Activated T-helper 1 cell treated with anti-CD3 and anti-CD28 coated beads, Interleukin-12 subunit alpha, Interleukin-12 subunit beta, Interleukin-2, Interleukin-4 antibody, amounts not matched to agents 30 ng/mL and 10 ng/mL and 1 ng/mL, durations not matched to agents 14 hours and 24 hours and 36 hours (primary cell): ENCODE results near the gene FRMD5. TPM values are rescaled to one million over a fixed set of nuclear protein-coding genes. Genes with fewer than 3 reads are reported as not detected.

Source experiments
- DNase-seq: peaks from one replicate; pipeline ENCODE4 v3.0.0; 2021; ENCODE audit warnings: low spot score
- H3K27ac Mint-ChIP-seq: one replicate; pipeline ENCODE4 v1.8.0; 2021; ENCODE audit warnings: mild to moderate bottlenecking, mixed read lengths
- H3K27me3 Mint-ChIP-seq: one replicate; pipeline ENCODE4 v1.8.0; 2022; ENCODE audit warnings: mild to moderate bottlenecking, moderate library complexity, mixed read lengths; ENCODE audit not compliant: insufficient read depth
- H3K36me3 Mint-ChIP-seq: one replicate; pipeline ENCODE4 v1.8.0; 2021; ENCODE audit warnings: low read depth, mixed read lengths
- H3K4me1 Mint-ChIP-seq: one replicate; pipeline ENCODE4 v1.8.0; 2021; ENCODE audit warnings: low read depth, mixed read lengths
- H3K4me3 Mint-ChIP-seq: one replicate; pipeline ENCODE4 v1.8.0; 2021; ENCODE audit warnings: mild to moderate bottlenecking, moderate library complexity, mixed read lengths
- H3K9me3 Mint-ChIP-seq: one replicate; pipeline ENCODE4 v1.8.0; 2021; ENCODE audit warnings: mixed read lengths
- intact Hi-C: fragments of 100-400 bp; cut with micrococcal nuclease; formaldehyde crosslinking; loops from one replicate; pipeline ENCODE4 v1.15.1; 2024
- total RNA-seq: library from RNA; stranded (reverse); gene quantifications from 2 replicates; pipeline ENCODE4 v1.2.3, GENCODE V29; 2022

FRMD5 gene
- total RNA-seq, 1 donor from 2014 or later, result not detected

DNA sequence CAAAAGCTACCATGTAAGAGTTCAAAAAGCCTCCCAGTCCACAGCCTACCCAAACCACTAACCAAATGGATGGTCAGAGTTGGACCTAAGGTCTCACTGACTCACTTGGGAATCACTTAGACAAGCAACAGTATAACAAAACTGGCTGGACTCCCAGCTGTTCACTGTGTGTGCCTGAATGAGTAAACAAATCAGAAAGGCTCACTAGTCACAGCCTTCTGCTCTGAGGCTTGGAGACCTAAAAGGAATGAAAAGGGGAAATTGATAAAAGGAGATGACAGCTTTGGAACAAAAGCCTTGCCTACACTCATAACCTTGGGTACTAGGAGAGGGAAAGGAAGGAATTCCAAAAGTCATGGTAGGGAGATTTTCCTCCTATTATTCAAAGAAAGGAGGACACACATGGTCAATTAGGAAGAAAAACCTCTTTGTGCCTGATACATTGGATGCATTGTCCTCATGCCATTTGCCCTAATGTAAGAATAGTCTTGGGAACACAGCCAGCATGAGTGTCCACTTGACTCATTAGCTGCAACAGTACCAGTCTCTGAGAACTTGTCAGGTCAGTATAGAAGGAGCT is 92.3 kb downstream of the FRMD5 start:
- DNase-seq, result no peak
- H3K27me3 Mint-ChIP-seq, result peaks cover 9% of the 10 kb centered on the region
- no peaks in the 10 kb centered on the region for H3K9me3 Mint-ChIP-seq
- no peaks in the 10 kb centered on the region for H3K4me1 Mint-ChIP-seq
- no peak overlapping the region for H3K27ac Mint-ChIP-seq
- no peaks in the 10 kb centered on the region for H3K36me3 Mint-ChIP-seq
- intact Hi-C loops, result no loop called here
- no peak overlapping the region for H3K4me3 Mint-ChIP-seq

DNA sequence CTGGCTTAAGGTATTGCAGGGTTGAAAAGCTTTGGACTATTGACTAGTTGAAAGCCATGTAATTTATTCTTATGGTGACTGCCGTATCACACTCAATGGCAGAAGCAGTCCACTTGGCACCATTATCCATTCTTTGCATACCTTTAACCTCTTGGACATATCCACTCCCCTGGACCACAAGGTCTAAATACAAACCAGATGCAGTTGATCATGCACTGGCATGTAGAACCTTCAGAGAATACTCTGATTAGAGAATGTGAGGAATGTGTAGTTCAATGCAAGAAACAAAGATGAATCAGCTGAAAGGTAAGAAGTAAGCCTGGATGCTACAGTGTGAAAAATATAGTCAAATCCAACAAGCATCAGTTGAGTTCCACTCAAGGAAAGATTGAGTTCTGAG is 93.1 kb downstream of the FRMD5 start:
- H3K27ac Mint-ChIP-seq, result no peak overlapping the region
- H3K9me3 Mint-ChIP-seq, result no peaks in the 10 kb centered on the region
- no peaks in the 10 kb centered on the region for H3K36me3 Mint-ChIP-seq

DNA sequence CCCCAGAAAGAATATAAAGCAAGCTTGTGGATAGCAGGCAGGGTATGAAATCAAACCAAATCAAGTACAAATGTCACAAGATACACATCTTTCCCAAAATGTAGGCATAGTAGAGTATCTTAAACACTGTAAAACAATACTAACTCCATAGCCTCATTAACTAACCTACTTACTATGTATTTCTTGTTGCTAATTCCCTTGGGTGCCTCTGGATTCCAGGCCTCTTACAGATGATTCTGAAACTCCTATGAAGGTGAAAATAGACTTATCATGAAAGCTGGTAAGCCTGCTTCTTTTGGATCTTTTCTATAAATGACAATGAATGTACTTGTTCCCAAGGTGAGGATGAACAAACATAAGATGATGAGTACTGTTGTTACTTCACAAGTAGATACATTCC is 93.8 kb downstream of the FRMD5 start:
- intact Hi-C loops, result no loop called here
- H3K27me3 Mint-ChIP-seq, result peaks cover 4% of the 10 kb centered on the region
- H3K36me3 Mint-ChIP-seq, result no peaks in the 10 kb centered on the region
- H3K4me1 Mint-ChIP-seq, result no peaks in the 10 kb centered on the region
- no peaks in the 10 kb centered on the region for H3K9me3 Mint-ChIP-seq
- DNase-seq, result no peak
- H3K27ac Mint-ChIP-seq, result no peak overlapping the region
- H3K4me3 Mint-ChIP-seq, result no peak overlapping the region

More for the DNA sequence above, 93.1 kb downstream of the FRMD5 start:
- H3K4me1 Mint-ChIP-seq, result no peaks in the 10 kb centered on the region
- H3K4me3 Mint-ChIP-seq, result no peak overlapping the region
- peaks cover 6% of the 10 kb centered on the region for H3K27me3 Mint-ChIP-seq
- no peak for DNase-seq
- intact Hi-C loops, result no loop called here

DNA sequence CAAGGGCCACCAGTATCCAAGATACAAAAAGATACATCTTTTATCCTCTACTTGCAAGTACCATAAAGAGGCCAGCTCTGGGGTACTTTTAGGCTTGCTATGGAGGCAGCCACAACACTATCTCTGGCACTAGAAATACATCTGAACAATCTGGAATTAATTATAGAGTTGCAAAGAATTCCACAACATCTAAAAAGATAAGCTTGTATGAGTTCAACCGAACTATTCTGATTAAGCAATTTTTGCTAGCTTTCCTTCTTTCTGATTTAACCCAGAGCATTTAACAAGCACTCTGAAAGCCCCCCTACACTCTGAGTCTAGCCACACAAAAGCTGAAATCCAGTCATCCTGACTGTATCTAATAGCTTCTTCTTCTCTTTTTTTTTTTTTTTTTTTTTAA is 95.4 kb downstream of the FRMD5 start:
- no peaks in the 10 kb centered on the region for H3K9me3 Mint-ChIP-seq

DNA sequence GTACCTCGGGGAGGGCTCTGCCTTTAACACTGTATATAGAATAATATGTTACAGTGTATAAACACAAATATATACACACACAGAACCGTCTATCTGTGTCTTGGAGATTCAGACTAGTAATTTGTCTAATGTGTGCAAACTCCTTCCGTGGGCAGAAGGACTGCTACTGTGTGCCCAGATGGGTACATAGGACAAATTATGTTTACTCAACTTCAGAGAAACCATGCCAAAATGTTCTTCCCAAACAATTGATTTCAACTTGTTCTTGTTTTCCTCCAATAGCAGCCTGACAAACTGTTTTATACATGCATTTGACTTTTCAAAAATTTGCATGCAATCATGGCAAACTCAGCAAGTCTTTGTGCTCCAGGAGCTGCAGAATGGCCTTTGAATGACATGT is 97.5 kb downstream of the FRMD5 start:
- intact Hi-C loops, result no loop called here
- no peaks in the 10 kb centered on the region for H3K4me1 Mint-ChIP-seq
- DNase-seq, result no peak
- H3K36me3 Mint-ChIP-seq, result no peaks in the 10 kb centered on the region
- no peaks in the 10 kb centered on the region for H3K9me3 Mint-ChIP-seq
- no peaks in the 10 kb centered on the region for H3K27me3 Mint-ChIP-seq
- H3K27ac Mint-ChIP-seq, result no peak overlapping the region
- no peak overlapping the region for H3K4me3 Mint-ChIP-seq

More for the DNA sequence above, 95.4 kb downstream of the FRMD5 start:
- Mint-ChIP-seq H3K4me3 (no peak overlapping the region), H3K27ac (no peak overlapping the region), H3K4me1 (no peaks in the 10 kb centered on the region), H3K27me3 (peaks cover 2% of the 10 kb centered on the region), H3K36me3 (no peaks in the 10 kb centered on the region)
- intact Hi-C loops, result no loop called here
- no peak for DNase-seq

DNA sequence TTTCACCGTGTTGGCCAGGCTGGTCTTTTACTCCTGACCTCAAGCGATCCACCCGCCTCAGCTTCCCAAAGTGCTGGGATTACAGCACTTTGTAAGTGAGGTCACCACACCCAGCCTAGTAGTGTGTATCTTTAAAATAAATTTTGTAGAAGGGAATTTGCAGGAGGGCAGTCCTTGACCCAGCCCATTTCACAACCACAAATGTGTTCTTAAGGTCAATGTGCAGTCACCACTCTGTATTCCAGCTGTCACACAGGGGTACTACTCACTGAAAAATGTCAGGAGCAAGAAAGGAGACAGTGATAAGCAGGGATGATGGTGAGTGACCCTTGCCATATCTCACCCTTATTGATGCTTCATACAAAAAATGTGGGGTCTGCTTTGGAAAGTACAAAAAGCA is 98.5 kb downstream of the FRMD5 start:
- H3K36me3 Mint-ChIP-seq, result no peaks in the 10 kb centered on the region
- H3K4me3 Mint-ChIP-seq, result no peak overlapping the region
- intact Hi-C loops, result no loop called here
- no peaks in the 10 kb centered on the region for H3K9me3 Mint-ChIP-seq
- no peak overlapping the region for H3K27ac Mint-ChIP-seq
- no peak for DNase-seq
- no peaks in the 10 kb centered on the region for H3K4me1 Mint-ChIP-seq
- peaks cover 1% of the 10 kb centered on the region for H3K27me3 Mint-ChIP-seq

DNA sequence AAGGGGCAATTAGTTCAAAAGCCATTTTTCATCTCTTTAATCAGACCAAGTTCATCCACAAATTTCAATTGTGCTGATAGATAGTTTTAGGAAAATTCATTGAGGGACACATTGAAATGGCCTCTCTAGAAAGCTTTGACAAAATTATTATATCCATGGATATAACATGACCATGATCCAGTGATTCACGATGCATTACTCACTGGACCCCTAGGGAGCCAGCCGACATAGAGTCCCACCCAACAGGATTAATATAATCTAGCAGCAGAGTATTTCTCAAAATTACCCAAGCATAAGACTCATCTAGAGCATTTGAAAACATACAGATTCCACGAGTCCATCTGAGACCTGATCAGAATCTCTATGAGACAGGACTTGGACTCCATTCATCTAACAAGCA is 100.3 kb downstream of the FRMD5 start:
- DNase-seq, result no peak
- Mint-ChIP-seq H3K27me3 (peaks cover 7% of the 10 kb centered on the region), H3K36me3 (no peaks in the 10 kb centered on the region), H3K9me3 (no peaks in the 10 kb centered on the region), H3K4me3 (no peak overlapping the region), H3K27ac (no peak overlapping the region), H3K4me1 (no peaks in the 10 kb centered on the region)
- intact Hi-C loops, result no loop called here

DNA sequence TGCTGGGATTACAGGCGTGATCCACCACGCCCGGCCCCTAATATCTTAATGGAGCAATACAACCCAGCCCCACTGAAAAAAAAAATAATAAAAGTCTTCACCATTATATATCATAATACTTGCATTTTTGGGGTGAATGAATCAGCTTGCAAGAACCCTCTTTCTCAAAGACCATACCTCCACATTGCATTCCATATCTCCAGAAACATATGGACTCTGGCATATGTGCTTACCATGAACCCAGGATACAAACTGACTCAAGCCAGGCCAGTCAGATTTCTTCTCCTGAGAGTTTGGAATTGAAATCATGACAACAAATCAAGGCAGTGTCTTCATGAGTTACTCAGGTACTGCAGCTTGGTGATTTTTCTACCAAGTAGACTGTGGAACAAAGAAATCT is 101.2 kb downstream of the FRMD5 start:
- Mint-ChIP-seq H3K27me3 (peaks cover 7% of the 10 kb centered on the region), H3K36me3 (no peaks in the 10 kb centered on the region), H3K9me3 (no peaks in the 10 kb centered on the region), H3K27ac (no peak overlapping the region), H3K4me3 (no peak overlapping the region), H3K4me1 (no peaks in the 10 kb centered on the region)
- DNase-seq, result no peak
- intact Hi-C loops, result no loop called here

DNA sequence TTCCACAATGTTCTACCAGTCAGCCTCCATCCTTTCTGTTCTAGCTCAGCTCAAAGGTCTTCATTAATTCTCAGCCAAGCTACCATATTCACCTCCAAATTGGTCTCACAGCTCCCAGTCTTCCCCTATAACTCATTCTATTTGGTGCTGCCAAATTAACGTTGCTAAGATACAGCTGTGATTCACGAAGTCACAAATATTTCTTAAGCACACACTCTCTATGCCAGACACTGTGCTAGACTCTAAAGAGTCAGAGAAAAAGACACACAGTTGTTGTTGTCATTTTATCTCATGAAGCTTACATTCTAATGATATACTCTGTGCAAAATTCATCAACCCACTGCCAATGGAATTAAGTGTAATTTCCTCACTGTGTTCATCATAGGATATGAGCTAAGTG is 102.8 kb downstream of the FRMD5 start:
- peaks cover 7% of the 10 kb centered on the region for H3K27me3 Mint-ChIP-seq
- no peaks in the 10 kb centered on the region for H3K4me1 Mint-ChIP-seq
- no peak for DNase-seq
- H3K4me3 Mint-ChIP-seq, result no peak overlapping the region
- intact Hi-C loops, result no loop called here
- no peaks in the 10 kb centered on the region for H3K9me3 Mint-ChIP-seq
- H3K36me3 Mint-ChIP-seq, result no peaks in the 10 kb centered on the region
- H3K27ac Mint-ChIP-seq, result no peak overlapping the region

DNA sequence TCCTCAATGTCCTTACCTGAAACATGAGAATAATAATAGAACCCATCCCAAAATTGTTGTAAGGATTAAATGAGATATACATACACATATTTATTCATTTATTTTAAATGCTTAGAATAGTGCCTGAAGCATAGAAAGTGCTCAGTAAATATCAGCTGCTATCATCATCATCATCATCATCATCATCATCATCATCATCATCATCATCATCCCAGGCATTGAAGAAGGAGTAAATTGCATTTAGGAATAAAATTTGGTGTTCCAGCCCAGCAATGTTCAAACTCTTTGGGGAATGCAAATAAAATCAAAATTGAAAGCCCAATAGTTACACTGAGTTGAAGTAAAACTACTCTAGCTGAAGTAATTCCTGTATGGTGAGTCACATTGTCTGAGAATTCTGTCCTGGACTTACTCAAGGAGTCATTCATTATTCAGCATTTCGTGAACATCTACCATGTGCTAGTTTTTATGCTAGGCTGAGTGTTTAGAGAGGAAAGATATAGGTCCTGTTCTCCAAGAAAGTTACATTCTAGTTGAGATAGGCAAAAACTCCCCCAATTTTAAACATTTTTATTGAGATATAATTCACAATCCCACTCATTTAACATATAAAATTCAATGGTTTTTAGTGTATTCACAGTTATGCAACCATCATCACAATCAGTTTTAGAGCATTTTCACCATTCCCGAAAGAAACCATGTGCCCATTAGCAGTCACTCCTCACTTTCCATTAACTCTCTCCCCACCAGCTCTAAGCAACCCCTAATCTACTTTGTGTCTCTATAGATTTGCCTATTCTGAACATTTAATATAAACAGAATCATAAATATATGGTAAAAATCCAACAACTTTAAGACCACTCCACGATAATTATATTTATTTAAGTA is 107.2 kb downstream of the FRMD5 start:
- DNase-seq, result no peak
- peaks cover 27% of the 10 kb centered on the region for H3K27me3 Mint-ChIP-seq
- H3K4me3 Mint-ChIP-seq, result no peak overlapping the region
- no peaks in the 10 kb centered on the region for H3K9me3 Mint-ChIP-seq
- intact Hi-C loops, result no loop called here
- no peak overlapping the region for H3K27ac Mint-ChIP-seq
- no peaks in the 10 kb centered on the region for H3K4me1 Mint-ChIP-seq
- no peaks in the 10 kb centered on the region for H3K36me3 Mint-ChIP-seq

DNA sequence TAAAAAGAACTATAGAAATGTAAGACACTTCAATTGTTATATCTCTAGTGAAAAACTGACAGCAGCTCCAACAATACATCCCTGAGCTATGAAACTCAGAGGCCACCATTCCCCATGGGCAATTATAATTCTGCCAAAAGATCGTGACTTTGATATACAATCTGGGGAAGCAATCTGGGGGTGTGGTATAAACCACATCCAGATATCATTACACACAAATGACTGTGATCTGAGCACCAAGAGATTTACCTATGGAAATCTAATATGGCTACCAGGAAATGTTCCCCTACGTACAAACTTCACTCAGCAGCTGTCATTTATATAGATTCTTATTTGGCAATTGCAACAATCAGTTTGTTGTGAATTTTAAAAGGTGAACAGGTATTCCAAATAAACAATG is 110.3 kb downstream of the FRMD5 start:
- no peaks in the 10 kb centered on the region for H3K4me1 Mint-ChIP-seq
- no peaks in the 10 kb centered on the region for H3K36me3 Mint-ChIP-seq
- no peak for DNase-seq
- H3K9me3 Mint-ChIP-seq, result no peaks in the 10 kb centered on the region
- intact Hi-C loops, result no loop called here
- no peak overlapping the region for H3K4me3 Mint-ChIP-seq
- H3K27me3 Mint-ChIP-seq, result peaks cover 32% of the 10 kb centered on the region
- H3K27ac Mint-ChIP-seq, result no peak overlapping the region

DNA sequence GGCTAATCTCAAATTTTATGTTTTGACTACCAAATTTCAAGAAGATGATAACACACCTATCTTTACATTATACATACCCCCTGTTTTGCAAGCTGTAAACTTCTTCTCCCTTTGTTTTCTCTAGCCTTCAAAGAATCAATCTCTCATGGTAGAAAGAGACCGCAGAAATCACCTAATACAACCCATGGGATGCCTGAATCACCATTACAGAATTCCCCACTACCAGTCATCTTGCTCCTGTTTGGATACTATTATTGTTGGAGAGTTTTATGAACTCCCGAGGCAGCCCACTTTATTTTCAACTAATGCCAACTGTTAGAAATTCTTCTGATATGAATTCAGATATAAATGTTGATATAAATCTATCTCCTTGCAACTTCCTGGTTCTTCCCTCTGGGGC is 110.9 kb downstream of the FRMD5 start:
- Mint-ChIP-seq H3K27ac (no peak overlapping the region), H3K27me3 (peaks cover 32% of the 10 kb centered on the region), H3K9me3 (no peaks in the 10 kb centered on the region), H3K36me3 (no peaks in the 10 kb centered on the region), H3K4me1 (no peaks in the 10 kb centered on the region), H3K4me3 (no peak overlapping the region)
- intact Hi-C loops, result no loop called here
- DNase-seq, result no peak

DNA sequence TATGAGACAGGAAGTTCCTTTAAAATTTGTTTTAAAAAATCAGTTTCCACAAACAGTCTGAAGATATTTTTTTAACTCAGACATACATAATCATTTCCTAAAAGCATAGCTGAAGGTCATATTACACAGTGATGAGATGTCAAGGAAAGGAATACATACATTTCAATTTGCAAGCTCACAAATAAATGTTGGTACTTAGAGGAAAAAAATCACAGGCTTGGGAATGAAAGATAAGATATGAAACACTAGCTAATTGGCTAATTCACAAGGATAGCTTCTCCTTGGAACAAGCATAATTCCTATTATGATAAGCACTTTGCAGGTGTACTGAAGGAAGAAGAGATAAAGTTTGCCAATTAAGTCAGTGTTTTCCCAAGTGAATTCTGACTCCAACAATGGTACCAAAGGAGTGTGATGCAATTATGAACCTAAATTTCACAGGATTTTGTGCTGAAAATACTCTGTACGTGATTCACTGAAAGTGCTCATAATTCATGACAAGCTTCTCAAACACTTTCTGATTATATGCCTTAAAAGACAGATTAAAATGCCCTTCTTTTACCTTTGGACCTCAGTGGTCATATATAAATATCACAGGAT is 112.4 kb downstream of the FRMD5 start:
- no peak for DNase-seq
- Mint-ChIP-seq H3K4me3 (no peak overlapping the region), H3K27ac (no peak overlapping the region)

More for the DNA sequence above, 112.4 kb downstream of the FRMD5 start:
- no peaks in the 10 kb centered on the region for H3K4me1 Mint-ChIP-seq
- no peaks in the 10 kb centered on the region for H3K36me3 Mint-ChIP-seq
- peaks cover 37% of the 10 kb centered on the region for H3K27me3 Mint-ChIP-seq
- no peaks in the 10 kb centered on the region for H3K9me3 Mint-ChIP-seq
- intact Hi-C loops, result no loop called here
